Measurements from ENCODE around the gene PTTG1.

Gene PTTG1

GRCh38 chr5:160390787-160391696, 30.6 kb upstream of the PTTG1 start:
- no peak for DNase-seq

GRCh38 chr5:160395111-160395510, 26.5 kb upstream of the PTTG1 start:
- no peak overlapping the region for H3K27ac Mint-ChIP-seq
- no peak for DNase-seq
- H3K4me3 Mint-ChIP-seq, result no peak overlapping the region
- no peaks in the 10 kb centered on the region for H3K27me3 Mint-ChIP-seq (ENCODE audit: low read depth, poor library complexity)
- peaks cover 23% of the 10 kb centered on the region for H3K36me3 Mint-ChIP-seq (ENCODE audit: low read depth)
- peaks cover 38% of the 10 kb centered on the region for H3K4me1 Mint-ChIP-seq
- no peak for TF ChIP-seq CTCF (IDR thresholded peaks at IDR 0.05)
- H3K9me3 Mint-ChIP-seq, result peaks cover 4% of the 10 kb centered on the region

More at GRCh38 chr5:160390787-160391696, 30.6 kb upstream of the PTTG1 start:
- Mint-ChIP-seq H3K4me1 (peaks cover 2% of the 10 kb centered on the region), H3K4me3 (no peak overlapping the region), H3K27ac (no peak overlapping the region), H3K9me3 (peaks cover 40% of the 10 kb centered on the region), H3K27me3 (ENCODE audit: low read depth, poor library complexity) (no peaks in the 10 kb centered on the region), H3K36me3 (ENCODE audit: low read depth) (peaks cover 49% of the 10 kb centered on the region)
- peak; percentile 47 for TF ChIP-seq CTCF (IDR thresholded peaks at IDR 0.05)

- no peak overlapping the region for H3K27ac Mint-ChIP-seq
- H3K4me1 Mint-ChIP-seq, result peaks cover 41% of the 10 kb centered on the region
- no peak for TF ChIP-seq CTCF (IDR thresholded peaks at IDR 0.05)
- H3K9me3 Mint-ChIP-seq, result no peaks in the 10 kb centered on the region
- peak overlapping the region; percentile 93 for H3K4me3 Mint-ChIP-seq
- H3K27me3 Mint-ChIP-seq (ENCODE audit: low read depth, poor library complexity), result no peaks in the 10 kb centered on the region
- DNase-seq, result no peak
- peaks cover 24% of the 10 kb centered on the region for H3K36me3 Mint-ChIP-seq (ENCODE audit: low read depth)
Observed at GRCh38 chr5:160397492-160397891, 24.2 kb upstream of the PTTG1 start.

GRCh38 chr5:160398806-160399205, 22.8 kb upstream of the PTTG1 start:
- DNase-seq, result no peak
- Mint-ChIP-seq H3K4me3 (peak overlapping the region; percentile 93), H3K9me3 (no peaks in the 10 kb centered on the region), H3K27me3 (ENCODE audit: low read depth, poor library complexity) (no peaks in the 10 kb centered on the region), H3K4me1 (peaks cover 41% of the 10 kb centered on the region), H3K27ac (peak overlapping the region; percentile 10), H3K36me3 (ENCODE audit: low read depth) (peaks cover 36% of the 10 kb centered on the region)
- TF ChIP-seq CTCF (IDR thresholded peaks at IDR 0.05), result no peak

- no peak for TF ChIP-seq CTCF (IDR thresholded peaks at IDR 0.05)
- Mint-ChIP-seq H3K36me3 (ENCODE audit: low read depth) (peaks cover 45% of the 10 kb centered on the region), H3K4me1 (peaks cover 41% of the 10 kb centered on the region), H3K27ac (peak within 1 kb of the TSS; percentile 92), H3K27me3 (ENCODE audit: low read depth, poor library complexity) (no peaks in the 10 kb centered on the region), H3K4me3 (peak within 1 kb of the TSS; percentile 93), H3K9me3 (no peaks in the 10 kb centered on the region)
- peak; percentile 91 for DNase-seq
Observed at GRCh38 chr5:160399402-160400353, 22.0 kb upstream of the PTTG1 start, which contains the start of gene FAM200C. TSS of gene FAM200C (minus strand) at chr5:160400054. CDS start at chr5:160395490, 4,564 bp downstream.
